Smooth muscle cell of trachea (primary cell): Measurements from ENCODE around the gene PAQR8. TPM values are rescaled to one million over a fixed set of nuclear protein-coding genes. Genes with fewer than 3 reads are reported as not detected.

Experiments used
- total RNA-seq: library from RNA; depleted of rRNA; stranded (reverse); fragments of >200 nt; gene quantifications from 2 replicates; pipeline ENCODE4 v1.2.1, GENCODE V29; 2014

The PAQR8 gene, protein sequence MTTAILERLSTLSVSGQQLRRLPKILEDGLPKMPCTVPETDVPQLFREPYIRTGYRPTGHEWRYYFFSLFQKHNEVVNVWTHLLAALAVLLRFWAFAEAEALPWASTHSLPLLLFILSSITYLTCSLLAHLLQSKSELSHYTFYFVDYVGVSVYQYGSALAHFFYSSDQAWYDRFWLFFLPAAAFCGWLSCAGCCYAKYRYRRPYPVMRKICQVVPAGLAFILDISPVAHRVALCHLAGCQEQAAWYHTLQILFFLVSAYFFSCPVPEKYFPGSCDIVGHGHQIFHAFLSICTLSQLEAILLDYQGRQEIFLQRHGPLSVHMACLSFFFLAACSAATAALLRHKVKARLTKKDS
- 6.5 and 7.1 TPM in 2 replicates for total RNA-seq

DNA sequence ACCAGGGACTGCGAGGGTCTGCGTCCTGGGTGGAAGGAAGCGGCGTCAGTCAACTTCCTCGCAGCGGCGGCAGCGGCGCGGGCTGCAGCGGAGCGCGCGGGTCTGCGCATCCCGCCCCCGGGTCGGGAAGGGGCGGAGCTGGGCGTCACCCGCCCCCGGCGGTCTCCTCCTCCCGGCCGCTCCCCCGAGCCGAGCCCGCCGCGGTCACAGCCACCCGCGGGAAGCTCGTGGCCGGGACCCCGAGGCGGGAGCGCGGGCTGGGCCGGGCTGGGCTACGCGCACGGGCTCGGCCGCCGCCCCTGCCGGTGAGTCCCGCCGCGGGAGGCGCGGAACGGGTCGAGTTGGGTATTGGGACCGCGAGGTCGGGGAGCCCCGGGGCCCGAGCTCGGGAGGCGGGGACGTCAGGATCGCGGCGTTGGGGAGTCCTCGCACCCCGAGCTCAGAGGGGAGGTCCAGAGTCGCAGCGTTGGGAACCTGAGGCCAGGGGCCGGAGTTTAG, at the start of gene PAQR8:
Gene PAQR8 (plus strand): TSS at position 207 of the 498 bp plus-strand sequence. CDS start 41,063 bp downstream, outside the sequence.

DNA sequence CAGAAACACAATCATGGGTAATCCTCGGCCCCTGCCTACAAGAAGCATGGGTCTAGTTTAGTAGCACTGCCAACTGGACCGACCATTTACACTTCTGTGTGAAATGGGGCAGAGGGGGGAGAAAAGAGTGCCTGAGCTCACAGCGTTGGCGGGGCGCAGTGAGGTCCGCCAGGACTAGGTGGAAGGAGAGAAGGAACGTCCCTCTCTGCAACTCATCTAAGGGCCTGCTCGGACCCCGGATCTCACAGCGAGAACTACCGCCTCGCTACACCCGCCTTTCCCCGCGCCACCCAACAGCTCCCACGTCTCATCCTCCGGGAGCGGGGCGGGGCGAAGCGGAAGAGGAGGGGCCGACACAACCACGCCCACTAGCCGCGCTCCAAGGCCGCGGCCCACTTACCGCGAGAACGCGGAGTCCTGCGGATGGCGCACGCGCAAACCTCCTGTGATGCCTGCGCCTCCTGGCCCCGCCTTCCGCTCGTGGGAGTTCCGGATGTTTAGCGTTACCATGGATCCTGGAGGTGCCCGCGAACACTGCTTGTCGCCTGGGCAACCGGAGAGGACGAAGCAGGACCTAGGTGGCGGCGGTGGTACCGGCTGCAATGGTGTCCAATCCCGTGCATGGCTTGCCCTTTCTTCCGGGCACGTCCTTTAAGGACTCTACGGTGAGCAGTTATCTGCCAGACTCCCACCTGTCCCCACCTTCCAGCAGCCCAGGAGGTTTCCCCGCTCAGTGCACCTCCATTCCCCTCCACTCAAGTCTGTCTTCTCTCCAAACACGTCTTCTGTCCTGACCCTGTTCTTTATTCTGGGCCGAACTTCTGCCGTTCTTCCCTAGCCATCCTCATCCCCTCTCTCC, 58.1 kb downstream of the PAQR8 start, which contains the start of gene EFHC1:
Gene EFHC1 (plus strand): TSS at position 534 of the 859 bp plus-strand sequence. CDS start 69 bp downstream, at position 603.

Other genes starting within 250 kb of the PAQR8 start
- not detected in 2 replicates for gene IL17A, start 175.8 kb upstream of the PAQR8 start, total RNA-seq
- gene IL17F, start 117.7 kb upstream of the PAQR8 start, total RNA-seq: not detected in 2 replicates
- 16.5 and 74.5 TPM in 2 replicates for gene MCM3, start 77.4 kb upstream of the PAQR8 start, total RNA-seq
- 21.8 and 37.1 TPM in 2 replicates for gene EFHC1, start 58.2 kb downstream of the PAQR8 start, total RNA-seq
- gene TRAM2, start 214.9 kb downstream of the PAQR8 start, total RNA-seq: 78.5 and 113 TPM in 2 replicates